ENCODE measurements around the gene PGD. TPM values are rescaled to one million over a fixed set of nuclear protein-coding genes. Genes with fewer than 3 reads are reported as not detected.

Gene PGD
- total RNA-seq, 1 donor from 2014 or later: 239 TPM

DNA sequence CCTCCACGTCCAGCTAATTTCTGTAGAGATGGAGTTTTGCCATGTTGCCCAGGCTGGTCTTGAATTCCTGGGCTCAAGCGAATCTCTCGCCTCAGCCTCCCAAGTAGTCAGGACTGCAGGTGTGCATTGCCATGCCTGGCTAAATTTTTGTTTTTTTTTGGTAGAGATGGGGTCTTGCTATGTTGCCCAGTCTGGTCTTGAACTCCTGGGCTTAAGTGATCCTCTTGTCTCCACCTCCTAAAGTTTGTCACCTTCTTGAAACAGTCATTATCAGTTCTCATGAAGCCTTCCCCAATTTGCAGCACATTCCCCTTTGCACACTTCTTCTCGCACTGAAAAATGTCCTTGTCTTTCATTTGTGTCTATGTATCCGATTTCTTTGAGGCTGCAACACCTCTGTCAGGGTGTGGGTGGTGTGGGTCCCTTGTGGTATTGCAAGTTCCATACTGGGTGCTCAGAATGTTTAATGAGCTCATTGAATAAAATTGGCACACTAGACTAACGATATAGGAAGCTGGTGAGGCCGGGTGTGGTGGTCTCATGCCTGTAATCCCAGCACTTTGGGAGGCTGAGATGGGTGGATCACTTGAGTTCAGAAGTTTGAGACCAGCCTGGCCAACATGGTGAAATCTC lies 48.0 kb downstream of the PGD start:
- TF ChIP-seq, protein P1, sequence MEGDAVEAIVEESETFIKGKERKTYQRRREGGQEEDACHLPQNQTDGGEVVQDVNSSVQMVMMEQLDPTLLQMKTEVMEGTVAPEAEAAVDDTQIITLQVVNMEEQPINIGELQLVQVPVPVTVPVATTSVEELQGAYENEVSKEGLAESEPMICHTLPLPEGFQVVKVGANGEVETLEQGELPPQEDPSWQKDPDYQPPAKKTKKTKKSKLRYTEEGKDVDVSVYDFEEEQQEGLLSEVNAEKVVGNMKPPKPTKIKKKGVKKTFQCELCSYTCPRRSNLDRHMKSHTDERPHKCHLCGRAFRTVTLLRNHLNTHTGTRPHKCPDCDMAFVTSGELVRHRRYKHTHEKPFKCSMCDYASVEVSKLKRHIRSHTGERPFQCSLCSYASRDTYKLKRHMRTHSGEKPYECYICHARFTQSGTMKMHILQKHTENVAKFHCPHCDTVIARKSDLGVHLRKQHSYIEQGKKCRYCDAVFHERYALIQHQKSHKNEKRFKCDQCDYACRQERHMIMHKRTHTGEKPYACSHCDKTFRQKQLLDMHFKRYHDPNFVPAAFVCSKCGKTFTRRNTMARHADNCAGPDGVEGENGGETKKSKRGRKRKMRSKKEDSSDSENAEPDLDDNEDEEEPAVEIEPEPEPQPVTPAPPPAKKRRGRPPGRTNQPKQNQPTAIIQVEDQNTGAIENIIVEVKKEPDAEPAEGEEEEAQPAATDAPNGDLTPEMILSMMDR (IDR thresholded peaks at IDR 0.05; ENCODE audit: insufficient read depth, low read length, poor library complexity, severe bottlenecking): no peak
- DNase-seq (ENCODE audit: low read depth): no peak
- no peaks in the 10 kb centered on the region for H3K27me3 ChIP-seq (ENCODE audit: control insufficient read depth, insufficient read depth, low read length)
- no peaks in the 10 kb centered on the region for H3K36me3 ChIP-seq (ENCODE audit: control insufficient read depth, insufficient read depth, low read length)
- H3K4me3 ChIP-seq (ENCODE audit: low read depth, low read length): no peak overlapping the region

DNA sequence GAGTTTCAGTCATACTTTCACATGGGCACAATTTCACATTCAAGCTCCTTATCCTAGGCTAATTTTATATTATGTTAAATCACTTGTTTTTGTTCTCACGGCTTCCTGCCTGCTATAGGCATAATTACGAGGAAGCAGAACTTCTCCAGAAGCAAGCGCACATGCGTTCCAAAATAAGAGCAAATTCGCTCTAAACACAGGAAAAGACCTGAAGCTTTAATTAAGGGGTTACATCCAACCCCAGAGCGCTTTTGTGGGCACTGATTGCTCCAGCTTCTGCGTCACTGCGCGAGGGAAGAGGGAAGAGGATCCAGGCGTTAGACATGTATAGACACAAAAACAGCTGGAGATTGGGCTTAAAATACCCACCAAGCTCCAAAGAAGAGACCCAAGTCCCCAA lies 50.9 kb downstream of the PGD start, which contains the start of gene CORT:
TSS of gene CORT (plus strand) at position 281 of the 400 bp plus-strand sequence. CDS start 193 bp downstream, outside the sequence.
- no peak for DNase-seq (ENCODE audit: low read depth)
- TF ChIP-seq, protein P1 (IDR thresholded peaks at IDR 0.05; ENCODE audit: insufficient read depth, low read length, poor library complexity, severe bottlenecking): no peak

DNA sequence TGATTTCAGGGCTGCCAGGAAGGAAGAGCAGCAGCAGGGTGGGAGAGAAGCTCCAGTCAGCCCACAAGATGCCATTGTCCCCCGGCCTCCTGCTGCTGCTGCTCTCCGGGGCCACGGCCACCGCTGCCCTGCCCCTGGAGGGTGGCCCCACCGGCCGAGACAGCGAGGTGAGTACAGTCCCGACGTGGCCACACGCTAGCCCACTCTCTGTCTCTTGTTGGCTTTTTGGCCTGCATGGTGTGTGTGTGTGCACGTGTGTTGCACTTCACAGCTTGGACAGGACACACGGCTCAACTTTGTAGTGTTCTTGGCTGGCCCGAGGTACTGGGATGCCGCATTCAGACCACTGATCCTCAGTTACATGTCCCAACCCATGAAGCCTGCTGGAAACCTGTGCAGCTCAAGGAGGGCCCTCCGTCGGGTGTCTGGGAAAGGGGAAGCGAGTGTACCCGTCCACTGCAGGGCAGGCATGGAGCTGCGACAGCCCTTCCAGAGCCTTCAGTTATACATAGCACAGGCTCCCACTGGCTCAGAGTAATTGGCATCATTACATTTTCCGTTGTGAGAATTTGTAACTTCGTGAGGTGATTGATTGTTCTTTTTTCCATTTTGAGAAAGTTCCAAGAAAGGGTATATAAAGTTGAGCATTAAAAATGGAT lies 51.4 kb downstream of the PGD start:
- TF ChIP-seq, protein P1 (IDR thresholded peaks at IDR 0.05; ENCODE audit: insufficient read depth, low read length, poor library complexity, severe bottlenecking): no peak
- DNase-seq (ENCODE audit: low read depth): no peak

More for the DNA sequence above, 50.9 kb downstream of the PGD start, which contains the start of gene CORT:
- H3K4me3 ChIP-seq (ENCODE audit: low read depth, low read length): no peak within 1 kb of the TSS
- no peaks in the 10 kb centered on the region for H3K27me3 ChIP-seq (ENCODE audit: control insufficient read depth, insufficient read depth, low read length)
- no peaks in the 10 kb centered on the region for H3K36me3 ChIP-seq (ENCODE audit: control insufficient read depth, insufficient read depth, low read length)

DNA sequence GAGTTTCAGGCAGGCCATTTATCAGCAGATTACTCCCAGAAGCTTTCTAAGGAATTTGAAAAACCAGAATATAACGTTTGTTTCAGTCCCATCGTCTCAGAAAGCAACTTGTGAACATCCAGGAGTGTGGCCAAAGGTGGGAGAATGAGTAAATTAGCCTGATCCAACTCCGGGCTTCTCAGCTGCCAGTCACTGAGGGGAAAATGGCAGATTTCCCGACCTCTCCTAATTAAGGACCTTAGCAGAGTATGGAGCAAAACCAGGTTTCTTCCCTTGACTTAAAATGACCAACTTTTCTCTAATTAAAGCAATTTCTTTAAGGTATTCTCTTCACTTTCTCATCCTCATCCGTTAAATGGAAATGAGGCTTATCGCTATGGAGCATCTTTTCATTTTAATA lies 52.0 kb downstream of the PGD start:
- H3K36me3 ChIP-seq (ENCODE audit: control insufficient read depth, insufficient read depth, low read length): no peaks in the 10 kb centered on the region
- TF ChIP-seq, protein P1 (IDR thresholded peaks at IDR 0.05; ENCODE audit: insufficient read depth, low read length, poor library complexity, severe bottlenecking): no peak
- no peak overlapping the region for H3K4me3 ChIP-seq (ENCODE audit: low read depth, low read length)
- H3K27me3 ChIP-seq (ENCODE audit: control insufficient read depth, insufficient read depth, low read length): no peaks in the 10 kb centered on the region
- no peak for DNase-seq (ENCODE audit: low read depth)

More for the DNA sequence above, 51.4 kb downstream of the PGD start:
- no peak overlapping the region for H3K4me3 ChIP-seq (ENCODE audit: low read depth, low read length)
- no peaks in the 10 kb centered on the region for H3K36me3 ChIP-seq (ENCODE audit: control insufficient read depth, insufficient read depth, low read length)
- no peaks in the 10 kb centered on the region for H3K27me3 ChIP-seq (ENCODE audit: control insufficient read depth, insufficient read depth, low read length)

DNA sequence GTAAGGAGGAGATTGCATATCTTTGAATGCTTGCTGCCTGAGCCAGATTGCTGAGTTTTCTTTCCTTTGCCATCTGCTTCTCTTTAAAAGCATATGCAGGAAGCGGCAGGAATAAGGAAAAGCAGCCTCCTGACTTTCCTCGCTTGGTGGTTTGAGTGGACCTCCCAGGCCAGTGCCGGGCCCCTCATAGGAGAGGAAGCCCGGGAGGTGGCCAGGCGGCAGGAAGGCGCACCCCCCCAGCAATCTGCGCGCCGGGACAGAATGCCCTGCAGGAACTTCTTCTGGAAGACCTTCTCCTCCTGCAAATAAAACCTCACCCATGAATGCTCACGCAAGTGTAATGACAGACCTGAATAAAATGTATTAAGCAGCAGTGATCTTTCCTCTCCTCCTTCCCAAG lies 52.4 kb downstream of the PGD start:
- Histone ChIP-seq H3K36me3 (ENCODE audit: control insufficient read depth, insufficient read depth, low read length) (no peaks in the 10 kb centered on the region), H3K4me3 (ENCODE audit: low read depth, low read length) (no peak overlapping the region), H3K27me3 (ENCODE audit: control insufficient read depth, insufficient read depth, low read length) (no peaks in the 10 kb centered on the region)
- TF ChIP-seq, protein P1 (IDR thresholded peaks at IDR 0.05; ENCODE audit: insufficient read depth, low read length, poor library complexity, severe bottlenecking): no peak
- DNase-seq (ENCODE audit: low read depth): no peak
